A549 treated with Mapracorat at 1 μM for 4 hours (cell line): Measurements from ENCODE around the gene TPX2. TPM values are rescaled to one million over a fixed set of nuclear protein-coding genes. Genes with fewer than 3 reads are reported as not detected.

Experiments used
- total RNA-seq: library from RNA; stranded (reverse); fragments of 200-300 nt; extraction: Qiagen RNA extraction; gene quantifications from 5 replicates; pipeline ENCODE4 v1.2.3, GENCODE V29; 2022

Gene TPX2
- total RNA-seq = 96.3 to 115 TPM (median 107 TPM) in 5 replicates

GRCh38 chr20:31738729-31739549, at the start of gene TPX2:
TPX2 (plus strand) TSS chr20:31739290; CDS start chr20:31757477, 18,187 bp downstream.

GRCh38 chr20:31722257-31723068, 16.6 kb upstream of the TPX2 start, which contains the start of gene BCL2L1:
BCL2L1 (minus strand) TSS chr20:31722868; CDS start chr20:31722218, 650 bp downstream.

GRCh38 chr20:31819083-31819784, 80.1 kb downstream of the TPX2 start, which contains the start of gene MYLK2:
MYLK2 (plus strand) TSS chr20:31819356; CDS start chr20:31819581, 225 bp downstream.

GRCh38 chr20:31845300-31845863, 106.3 kb downstream of the TPX2 start, which contains the start of gene FOXS1:
FOXS1 (minus strand) TSS chr20:31845604; CDS start chr20:31845542, 62 bp downstream.

Other genes starting within 250 kb of the TPX2 start
- gene HM13, start 224.8 kb upstream of the TPX2 start, total RNA-seq = 207 to 265 TPM (median 240 TPM) in 5 replicates
- gene ID1, start 134.0 kb upstream of the TPX2 start, total RNA-seq = 320 to 528 TPM (median 444 TPM) in 5 replicates
- gene COX4I2, start 101.4 kb upstream of the TPX2 start, total RNA-seq = not detected in 5 replicates
- 274 to 317 TPM (median 294 TPM) in 5 replicates for gene BCL2L1, start 16.4 kb upstream of the TPX2 start, total RNA-seq
- gene MYLK2, start 80.1 kb downstream of the TPX2 start, total RNA-seq = 0.27 to 0.76 TPM (median 0.48 TPM) in 5 replicates
- 0.17 to 0.86 TPM (median 0.61 TPM) in 5 replicates for gene FOXS1, start 106.3 kb downstream of the TPX2 start, total RNA-seq
- gene DUSP15, start 131.2 kb downstream of the TPX2 start, total RNA-seq = 0.52 to 1.4 TPM (median 1.1 TPM) in 5 replicates
- 0.10 to 0.20 TPM (median 0.12 TPM) in 4 of 5 replicates, not detected in the other for gene TTLL9, start 131.3 kb downstream of the TPX2 start, total RNA-seq
- 29.4 to 33.1 TPM (median 32.2 TPM) in 5 replicates for gene PDRG1, start 212.8 kb downstream of the TPX2 start, total RNA-seq
- gene XKR7, start 228.9 kb downstream of the TPX2 start, total RNA-seq = 0.01 to 0.02 TPM in 2 of 5 replicates, not detected in the others